Osteoblast (primary cell): ENCODE measurements around the gene FCHO1. TPM values are rescaled to one million over a fixed set of nuclear protein-coding genes. Genes with fewer than 3 reads are reported as not detected.

ENCODE experiments used
- DNase-seq: peaks from one replicate; pipeline ENCODE4 v3.0.0; 2011; ENCODE audit warnings: low spot score, mixed read lengths; ENCODE audit not compliant: insufficient read length; ENCODE audit errors: missing footprints
- H2AFZ ChIP-seq: 2 replicates; pipeline ENCODE4 v1.6.0; 2011; ENCODE audit warnings: mild to moderate bottlenecking, low read length
- H3K27ac ChIP-seq: 2 replicates; pipeline ENCODE4 v1.5.1; 2011; ENCODE audit warnings: mild to moderate bottlenecking, low read depth, low read length, moderate library complexity
- H3K27me3 ChIP-seq: 2 replicates; pipeline ENCODE4 v1.6.0; 2012; ENCODE audit warnings: mild to moderate bottlenecking, control low read depth, inconsistent platforms, low read length, moderate library complexity; ENCODE audit not compliant: insufficient read depth
- H3K36me3 ChIP-seq: 2 replicates; pipeline ENCODE4 v1.5.1; 2011; ENCODE audit warnings: mild to moderate bottlenecking, low read length, control low read depth, moderate library complexity; ENCODE audit not compliant: insufficient read depth
- H3K4me1 ChIP-seq: 2 replicates; pipeline ENCODE4 v1.5.1; 2011; ENCODE audit warnings: mild to moderate bottlenecking, low read length, control low read depth, moderate library complexity; ENCODE audit not compliant: insufficient read depth
- H3K4me2 ChIP-seq: 2 replicates; pipeline ENCODE4 v1.6.0; 2011; ENCODE audit warnings: mild to moderate bottlenecking, low read length; ENCODE audit not compliant: insufficient read depth
- H3K4me3 ChIP-seq: fragments of 200-600 bp; sonication (generic); 3 replicates; pipeline ENCODE4 v1.5.1; 2012; ENCODE audit warnings: mild to moderate bottlenecking, low read length, inconsistent platforms; ENCODE audit not compliant: insufficient read depth
- H3K79me2 ChIP-seq: 2 replicates; pipeline ENCODE4 v1.6.0; 2012; ENCODE audit warnings: mild to moderate bottlenecking, low read length, control low read depth, inconsistent platforms; ENCODE audit not compliant: insufficient read depth
- H3K9me3 ChIP-seq: 2 replicates; pipeline ENCODE4 v1.5.1; 2011; ENCODE audit warnings: low read depth, low read length, control low read depth
- H4K20me1 ChIP-seq: 2 replicates; pipeline ENCODE4 v1.6.0; 2012; ENCODE audit warnings: mild to moderate bottlenecking, low read length, control low read depth; ENCODE audit not compliant: insufficient read depth
- total RNA-seq: library from RNA; depleted of rRNA; stranded (reverse); fragments of >200 nt; gene quantifications from 2 replicates; pipeline ENCODE4 v1.2.3, GENCODE V29; 2012
- TF ChIP-seq, protein P1 (sequence below): IDR thresholded peaks from 2 replicates; pipeline ENCODE4 v1.5.1; 2011; ENCODE audit warnings: mild to moderate bottlenecking, low read depth, low read length, moderate library complexity; ENCODE audit errors: extremely low read depth

The FCHO1 gene
- total RNA-seq, 1 donor = 0.72 TPM

DNA sequence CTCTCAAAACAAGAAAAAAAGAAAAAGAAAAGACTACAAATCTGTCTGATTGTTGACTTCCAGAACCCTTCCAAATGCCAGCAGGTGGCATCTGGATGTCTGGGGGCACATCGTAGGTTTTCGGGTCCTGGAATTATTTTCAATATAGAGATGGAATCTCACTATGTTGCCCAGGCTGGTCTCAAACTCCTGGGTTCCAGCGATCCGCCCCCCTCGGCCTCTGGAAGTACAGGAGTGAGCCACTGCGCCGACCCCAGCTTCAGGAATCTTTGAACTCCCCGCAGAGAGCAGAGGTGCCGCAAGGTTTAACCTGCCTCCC, 43.1 kb downstream of the FCHO1 start:
- no peaks in the 10 kb centered on the region for H3K79me2 ChIP-seq
- peaks cover 31% of the 10 kb centered on the region for H3K27me3 ChIP-seq
- H3K4me1 ChIP-seq = no peaks in the 10 kb centered on the region
- H2AFZ ChIP-seq = no peak overlapping the region
- H3K36me3 ChIP-seq = no peaks in the 10 kb centered on the region
- H3K27ac ChIP-seq = no peak overlapping the region
- no peak overlapping the region for H3K4me2 ChIP-seq
- TF ChIP-seq, protein P1, sequence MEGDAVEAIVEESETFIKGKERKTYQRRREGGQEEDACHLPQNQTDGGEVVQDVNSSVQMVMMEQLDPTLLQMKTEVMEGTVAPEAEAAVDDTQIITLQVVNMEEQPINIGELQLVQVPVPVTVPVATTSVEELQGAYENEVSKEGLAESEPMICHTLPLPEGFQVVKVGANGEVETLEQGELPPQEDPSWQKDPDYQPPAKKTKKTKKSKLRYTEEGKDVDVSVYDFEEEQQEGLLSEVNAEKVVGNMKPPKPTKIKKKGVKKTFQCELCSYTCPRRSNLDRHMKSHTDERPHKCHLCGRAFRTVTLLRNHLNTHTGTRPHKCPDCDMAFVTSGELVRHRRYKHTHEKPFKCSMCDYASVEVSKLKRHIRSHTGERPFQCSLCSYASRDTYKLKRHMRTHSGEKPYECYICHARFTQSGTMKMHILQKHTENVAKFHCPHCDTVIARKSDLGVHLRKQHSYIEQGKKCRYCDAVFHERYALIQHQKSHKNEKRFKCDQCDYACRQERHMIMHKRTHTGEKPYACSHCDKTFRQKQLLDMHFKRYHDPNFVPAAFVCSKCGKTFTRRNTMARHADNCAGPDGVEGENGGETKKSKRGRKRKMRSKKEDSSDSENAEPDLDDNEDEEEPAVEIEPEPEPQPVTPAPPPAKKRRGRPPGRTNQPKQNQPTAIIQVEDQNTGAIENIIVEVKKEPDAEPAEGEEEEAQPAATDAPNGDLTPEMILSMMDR = no peak
- no peak overlapping the region for H3K4me3 ChIP-seq
- H4K20me1 ChIP-seq = no peaks in the 10 kb centered on the region
- DNase-seq = no peak
- no peaks in the 10 kb centered on the region for H3K9me3 ChIP-seq

DNA sequence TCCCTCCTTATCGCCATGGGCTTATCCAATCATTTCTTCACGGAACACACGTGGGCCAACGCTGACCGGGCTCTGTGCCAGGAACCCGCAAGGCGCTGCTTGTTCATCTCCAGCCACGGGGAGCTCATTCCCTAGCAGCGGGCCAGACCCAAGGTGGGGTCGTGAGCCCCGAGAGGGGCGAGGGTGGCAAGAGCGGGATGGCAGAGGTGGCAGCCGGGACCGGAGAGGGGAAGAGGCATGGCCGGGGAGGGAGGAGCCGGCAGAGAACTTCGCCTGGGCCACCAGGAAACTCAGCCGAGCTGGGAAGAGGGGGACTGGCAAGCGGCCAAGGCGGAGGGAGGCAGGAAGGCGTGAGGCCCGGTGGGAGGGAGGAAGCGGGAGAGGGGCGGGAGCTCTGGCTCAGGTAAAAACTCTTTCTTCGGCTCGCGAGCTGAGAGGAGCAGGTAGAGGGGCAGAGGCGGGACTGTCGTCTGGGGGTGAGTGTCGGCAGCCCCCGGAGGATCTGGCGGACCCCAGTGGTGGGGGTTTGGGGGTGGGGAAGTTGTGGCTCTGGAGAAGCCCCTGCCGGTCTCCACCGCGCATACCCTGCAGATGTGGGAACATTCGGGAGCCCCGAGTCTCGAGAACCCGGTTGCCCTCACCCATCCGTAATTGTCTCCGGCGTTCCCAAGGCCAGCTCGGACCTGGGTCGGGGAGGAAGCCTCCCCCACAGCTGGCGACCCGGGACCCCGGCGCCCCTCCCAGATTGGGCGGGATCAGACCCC, 43.6 kb downstream of the FCHO1 start, which contains the start of gene B3GNT3:
Gene B3GNT3 (plus strand): TSS at position 408 of the 764 bp plus-strand sequence. CDS start 12,670 bp downstream, outside the sequence.
- H3K4me2 ChIP-seq = no peak within 1 kb of the TSS
- H3K36me3 ChIP-seq = no peaks in the 10 kb centered on the region
- TF ChIP-seq, protein P1 = no peak
- DNase-seq = peak; percentile 59
- no peaks in the 10 kb centered on the region for H3K79me2 ChIP-seq
- no peaks in the 10 kb centered on the region for H3K4me1 ChIP-seq
- H3K27ac ChIP-seq = no peak within 1 kb of the TSS
- no peak within 1 kb of the TSS for H3K4me3 ChIP-seq
- no peaks in the 10 kb centered on the region for H3K9me3 ChIP-seq
- peaks cover 31% of the 10 kb centered on the region for H3K27me3 ChIP-seq
- H2AFZ ChIP-seq = no peak within 1 kb of the TSS
- H4K20me1 ChIP-seq = no peaks in the 10 kb centered on the region

DNA sequence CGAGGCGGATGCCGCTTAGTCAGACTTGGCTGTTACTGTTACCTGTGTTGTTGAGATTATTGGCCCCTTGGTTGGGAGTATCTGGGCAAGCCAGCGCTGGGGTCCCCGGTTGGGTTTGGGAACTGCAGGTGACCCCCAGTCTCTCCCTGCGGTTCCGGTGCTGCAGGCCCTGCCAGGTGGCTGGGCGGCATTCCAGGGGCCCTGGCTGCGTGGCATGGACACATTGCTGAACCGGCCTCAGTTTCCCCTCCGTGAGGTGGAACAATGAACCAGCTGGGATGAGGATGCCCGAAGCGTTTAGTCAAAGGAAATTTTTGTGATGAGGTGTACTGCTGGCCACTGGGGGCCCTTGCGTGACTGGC, 44.2 kb downstream of the FCHO1 start:
- Histone ChIP-seq H3K9me3 (no peaks in the 10 kb centered on the region), H3K4me1 (no peaks in the 10 kb centered on the region), H2AFZ (no peak overlapping the region), H3K4me3 (no peak overlapping the region), H3K79me2 (no peaks in the 10 kb centered on the region), H3K27me3 (peaks cover 31% of the 10 kb centered on the region), H3K27ac (no peak overlapping the region), H3K4me2 (no peak overlapping the region), H4K20me1 (no peaks in the 10 kb centered on the region), H3K36me3 (no peaks in the 10 kb centered on the region)
- no peak for DNase-seq
- TF ChIP-seq, protein P1 = no peak

DNA sequence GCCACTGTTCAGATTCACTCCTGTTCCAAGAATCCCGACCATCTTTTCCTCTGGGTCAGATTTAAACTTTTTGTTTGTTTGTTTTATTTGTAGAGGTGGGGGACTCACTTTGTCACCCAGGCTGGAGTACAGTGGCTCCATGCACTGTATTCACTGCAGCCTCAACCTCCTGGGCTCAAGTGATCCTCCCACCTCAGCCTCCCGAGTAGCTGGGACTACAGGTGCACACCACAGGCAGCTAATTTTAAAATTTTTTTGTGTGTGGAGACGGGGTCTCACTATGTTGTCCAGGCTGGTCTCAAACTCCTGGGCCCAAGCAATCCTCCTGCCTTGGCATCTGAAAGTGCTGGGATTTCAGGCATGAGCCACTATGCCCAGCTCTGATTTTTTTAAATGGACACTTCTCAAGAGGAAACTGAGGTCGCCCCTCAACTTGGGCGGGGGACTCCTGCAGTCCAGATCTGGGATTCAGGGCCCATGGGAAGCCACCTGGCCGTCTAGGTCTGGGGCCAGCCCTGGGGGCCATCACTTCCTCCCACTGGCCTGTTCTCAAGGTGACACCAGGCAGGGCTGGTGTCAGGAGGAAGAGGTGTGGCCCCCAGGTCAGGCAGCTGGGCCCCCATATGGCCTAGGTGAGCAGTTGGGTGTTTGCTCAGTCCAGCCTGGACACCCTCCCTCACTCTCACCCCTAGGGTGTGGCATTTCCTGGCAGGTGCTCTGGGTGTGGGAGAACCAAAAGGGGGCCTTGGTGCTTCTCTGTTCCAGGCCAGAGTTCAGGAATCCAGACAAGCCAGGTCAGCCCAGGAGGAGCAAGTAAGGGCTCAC, 44.9 kb downstream of the FCHO1 start:
- H3K4me1 ChIP-seq = no peaks in the 10 kb centered on the region
- no peak overlapping the region for H3K4me2 ChIP-seq
- no peak overlapping the region for H3K4me3 ChIP-seq
- H2AFZ ChIP-seq = no peak overlapping the region
- H4K20me1 ChIP-seq = no peaks in the 10 kb centered on the region
- peaks cover 31% of the 10 kb centered on the region for H3K27me3 ChIP-seq
- H3K27ac ChIP-seq = no peak overlapping the region
- no peaks in the 10 kb centered on the region for H3K36me3 ChIP-seq
- TF ChIP-seq, protein P1 = no peak
- no peaks in the 10 kb centered on the region for H3K79me2 ChIP-seq
- peak; percentile 41 for DNase-seq
- H3K9me3 ChIP-seq = no peaks in the 10 kb centered on the region
